ENCODE measurements around the gene HOXB3.

DNA sequence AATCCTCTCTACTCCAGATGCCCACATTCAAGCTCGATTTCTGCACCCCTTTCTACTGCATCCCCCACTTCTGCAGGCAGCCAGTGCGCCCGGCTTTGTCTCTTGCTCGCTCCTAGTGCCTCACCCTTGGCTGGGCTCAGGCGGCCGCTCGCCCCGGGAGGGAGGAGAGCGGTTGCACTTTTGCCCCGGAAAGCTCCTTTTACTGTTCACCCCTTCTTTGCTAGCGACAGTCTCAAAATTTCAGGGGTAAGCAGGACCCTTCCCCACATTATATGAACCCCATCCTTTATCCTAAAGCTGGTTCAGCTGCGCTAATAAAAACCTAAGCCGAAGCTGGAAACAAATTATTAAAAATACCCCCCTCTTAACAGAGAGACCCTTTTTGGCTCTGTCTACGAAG is 2.5 kb upstream of the HOXB3 start:
- TF ChIP-seq, protein P1, sequence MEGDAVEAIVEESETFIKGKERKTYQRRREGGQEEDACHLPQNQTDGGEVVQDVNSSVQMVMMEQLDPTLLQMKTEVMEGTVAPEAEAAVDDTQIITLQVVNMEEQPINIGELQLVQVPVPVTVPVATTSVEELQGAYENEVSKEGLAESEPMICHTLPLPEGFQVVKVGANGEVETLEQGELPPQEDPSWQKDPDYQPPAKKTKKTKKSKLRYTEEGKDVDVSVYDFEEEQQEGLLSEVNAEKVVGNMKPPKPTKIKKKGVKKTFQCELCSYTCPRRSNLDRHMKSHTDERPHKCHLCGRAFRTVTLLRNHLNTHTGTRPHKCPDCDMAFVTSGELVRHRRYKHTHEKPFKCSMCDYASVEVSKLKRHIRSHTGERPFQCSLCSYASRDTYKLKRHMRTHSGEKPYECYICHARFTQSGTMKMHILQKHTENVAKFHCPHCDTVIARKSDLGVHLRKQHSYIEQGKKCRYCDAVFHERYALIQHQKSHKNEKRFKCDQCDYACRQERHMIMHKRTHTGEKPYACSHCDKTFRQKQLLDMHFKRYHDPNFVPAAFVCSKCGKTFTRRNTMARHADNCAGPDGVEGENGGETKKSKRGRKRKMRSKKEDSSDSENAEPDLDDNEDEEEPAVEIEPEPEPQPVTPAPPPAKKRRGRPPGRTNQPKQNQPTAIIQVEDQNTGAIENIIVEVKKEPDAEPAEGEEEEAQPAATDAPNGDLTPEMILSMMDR (IDR thresholded peaks at IDR 0.05), result no peak
- TF ChIP-seq EZH2phosphoT487 (IDR thresholded peaks at IDR 0.05), result peak; percentile 90
- TF ChIP-seq EZH2 (IDR thresholded peaks at IDR 0.05), result peak; percentile 90

Measured in neural progenitor cell (in vitro differentiated cells).